ENCODE data around the gene SYT14.
"Not testable (repeated sequence)": the region's sequence is repeated elsewhere in the genome, so short reads cannot be mapped to it uniquely, and the experiment has no call there.

The SYT14 gene

GRCh38 chr1:210129092-210129491 lies 191.1 kb downstream of the SYT14 start:
- FAIRE-seq (no peak), DNase-seq (ENCODE audit: insufficient read length, low spot score) (no peak)
- no peak for TF ChIP-seq POLR2A (IDR thresholded peaks at IDR 0.05; ENCODE audit: low read depth, low read length)

DNA sequence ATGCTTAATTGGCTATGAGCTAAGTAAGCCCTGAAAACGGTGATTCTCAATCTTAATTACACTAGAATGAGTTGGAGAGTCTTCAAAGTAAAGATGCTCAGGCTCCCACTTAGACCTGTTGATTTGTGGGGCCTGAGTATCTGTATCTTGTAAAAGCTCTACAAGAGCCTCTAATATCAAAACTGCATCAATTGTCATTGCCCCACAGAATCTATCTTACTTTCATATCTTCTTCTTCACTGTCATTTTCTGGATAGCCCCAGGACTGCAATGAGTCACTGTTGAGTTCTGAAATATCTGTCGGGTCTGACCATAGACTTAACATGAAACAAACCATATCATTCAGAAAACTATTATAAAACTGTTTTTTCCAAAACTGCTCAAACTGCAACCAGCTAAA lies 191.7 kb downstream of the SYT14 start:
- DNase-seq (ENCODE audit: insufficient read length, low spot score) (no peak), FAIRE-seq (no peak)
- TF ChIP-seq POLR2A (IDR thresholded peaks at IDR 0.05; ENCODE audit: low read depth, low read length), result no peak

GRCh38 chr1:210132582-210132981 lies 194.6 kb downstream of the SYT14 start:
- FAIRE-seq (no peak), DNase-seq (ENCODE audit: insufficient read length, low spot score) (no peak)
- no peak for TF ChIP-seq POLR2A (IDR thresholded peaks at IDR 0.05; ENCODE audit: low read depth, low read length)

- FAIRE-seq (peak; percentile 50), DNase-seq (ENCODE audit: insufficient read length, low spot score) (no peak)
- TF ChIP-seq POLR2A (IDR thresholded peaks at IDR 0.05; ENCODE audit: low read depth, low read length), result no peak
Measured at GRCh38 chr1:210143465-210144062, 205.5 kb downstream of the SYT14 start.

DNA sequence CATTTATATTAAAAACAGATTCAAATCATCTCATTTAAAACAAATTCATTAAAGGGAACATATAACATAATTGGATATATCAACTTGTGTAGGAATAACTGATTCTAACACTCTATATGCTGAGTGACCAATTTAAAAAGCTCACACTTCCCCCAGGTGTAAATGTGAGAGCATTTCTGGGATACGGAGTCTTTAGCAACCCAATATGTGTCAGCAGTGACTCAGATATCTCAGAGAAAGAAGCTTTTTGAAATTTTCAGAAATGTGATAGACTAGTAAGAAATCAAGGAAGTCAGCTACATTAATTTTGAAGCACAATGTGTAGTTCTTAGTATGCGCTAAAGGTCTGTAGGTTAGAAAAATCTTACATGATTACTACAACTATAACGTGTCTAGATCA lies 206.7 kb downstream of the SYT14 start:
- DNase-seq (ENCODE audit: insufficient read length, low spot score) (no peak), FAIRE-seq (no peak)
- TF ChIP-seq POLR2A (IDR thresholded peaks at IDR 0.05; ENCODE audit: low read depth, low read length), result no peak

- FAIRE-seq (no peak), DNase-seq (ENCODE audit: insufficient read length, low spot score) (no peak)
- no peak for TF ChIP-seq POLR2A (IDR thresholded peaks at IDR 0.05; ENCODE audit: low read depth, low read length)
Measured at GRCh38 chr1:210151052-210151672, 213.1 kb downstream of the SYT14 start.

GRCh38 chr1:210159211-210159610 lies 221.2 kb downstream of the SYT14 start:
- TF ChIP-seq POLR2A (IDR thresholded peaks at IDR 0.05; ENCODE audit: low read depth, low read length), result no peak
- FAIRE-seq (no peak), DNase-seq (ENCODE audit: insufficient read length, low spot score) (no peak)

DNA sequence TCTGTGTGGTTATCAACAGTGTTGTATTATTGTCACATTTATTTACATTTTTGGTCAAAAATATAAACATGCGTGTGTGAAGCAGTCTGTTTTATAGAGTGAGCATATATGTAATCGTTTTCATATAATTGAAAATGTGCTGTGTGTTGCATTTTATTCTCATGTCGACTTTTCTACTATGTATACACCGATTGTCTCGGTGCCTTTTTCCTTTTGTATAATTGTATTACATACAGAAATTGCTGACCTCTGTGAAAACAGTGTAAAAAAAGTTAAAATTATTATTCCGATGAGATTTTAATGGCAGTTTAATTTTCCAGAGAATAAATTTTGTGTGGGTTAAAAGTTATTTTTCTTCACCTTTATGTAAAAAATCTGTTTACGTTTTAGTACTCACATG lies 232.2 kb downstream of the SYT14 start:
- no peak for DNase-seq (ENCODE audit: insufficient read length, low spot score)
- no peak for TF ChIP-seq POLR2A (IDR thresholded peaks at IDR 0.05; ENCODE audit: low read depth, low read length)
- no peak for FAIRE-seq

GRCh38 chr1:210174133-210174532 lies 236.1 kb downstream of the SYT14 start:
- TF ChIP-seq POLR2A (IDR thresholded peaks at IDR 0.05; ENCODE audit: low read depth, low read length), result no peak
- no peak for DNase-seq (ENCODE audit: insufficient read length, low spot score)
- no peak for FAIRE-seq

GRCh38 chr1:210185063-210185462 lies 247.0 kb downstream of the SYT14 start:
- no peak for FAIRE-seq
- DNase-seq (ENCODE audit: insufficient read length, low spot score), result no peak
- TF ChIP-seq POLR2A (IDR thresholded peaks at IDR 0.05; ENCODE audit: low read depth, low read length), result no peak

DNA sequence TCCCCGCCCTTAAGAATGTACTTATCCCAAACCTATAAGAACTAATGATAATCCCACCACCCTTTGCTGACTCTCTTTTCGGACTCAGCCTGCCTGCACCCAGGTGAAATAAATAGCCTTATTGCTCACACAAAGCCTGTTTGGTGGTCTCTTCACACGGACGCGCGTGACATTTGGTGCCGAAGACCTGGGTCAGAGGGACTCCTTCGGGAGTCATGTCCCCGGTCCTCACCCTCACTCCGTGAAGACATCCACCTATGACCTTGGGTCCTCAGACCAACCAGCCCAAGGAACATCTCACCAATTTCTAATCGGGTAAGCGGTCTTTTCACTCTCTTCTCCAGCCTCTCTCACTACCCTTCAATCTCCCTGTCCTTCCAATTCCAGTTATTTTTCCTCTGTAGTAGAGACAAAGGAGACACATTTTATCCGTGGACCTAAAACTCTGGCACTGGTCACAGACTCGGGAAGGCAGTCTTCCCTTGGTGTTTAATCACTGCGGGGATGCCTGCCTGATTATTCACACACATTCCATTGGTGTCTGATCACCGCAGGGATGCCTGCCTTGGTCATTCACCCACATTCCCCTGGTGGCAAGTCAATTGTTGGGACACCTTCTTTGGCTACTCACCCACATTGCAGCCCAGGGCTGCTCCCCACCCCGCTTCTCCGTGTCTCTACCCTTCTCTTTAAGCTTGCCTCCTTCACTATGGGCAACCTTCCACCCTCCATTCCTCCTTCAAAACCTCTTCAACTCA lies 250.0 kb downstream of the SYT14 start:
- not testable (repeated sequence) for DNase-seq (ENCODE audit: insufficient read length, low spot score)
- peak; percentile 85 for FAIRE-seq

GRCh38 chr1:210189426-210189825 lies 251.4 kb downstream of the SYT14 start:
- no peak for DNase-seq (ENCODE audit: insufficient read length, low spot score)
- no peak for FAIRE-seq
- TF ChIP-seq POLR2A (IDR thresholded peaks at IDR 0.05; ENCODE audit: low read depth, low read length), result no peak

DNA sequence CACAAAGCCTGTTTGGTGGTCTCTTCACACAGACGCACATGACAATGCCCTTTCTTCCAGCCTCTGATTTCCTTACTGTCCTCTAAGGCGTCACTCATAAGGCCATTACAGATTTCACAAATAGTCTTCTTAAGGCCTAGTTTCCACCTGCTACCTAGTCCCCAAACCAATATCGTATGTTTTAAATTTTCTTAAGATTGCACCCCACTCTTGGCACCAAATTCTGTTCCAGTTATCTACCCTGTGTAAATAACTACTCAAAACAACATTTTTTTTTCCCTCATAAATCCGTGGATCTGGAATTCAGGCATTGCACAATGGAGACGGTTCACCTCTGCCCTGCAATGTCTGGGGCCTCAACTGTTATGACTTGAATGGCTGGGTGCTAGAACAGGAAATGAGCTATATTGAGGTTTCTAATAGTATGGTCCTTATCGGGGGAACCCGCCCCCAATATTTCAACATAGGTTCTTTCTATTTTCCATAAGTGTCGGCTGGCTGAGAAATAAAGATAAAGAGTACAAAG lies 257.7 kb downstream of the SYT14 start:
- TF ChIP-seq POLR2A (IDR thresholded peaks at IDR 0.05; ENCODE audit: low read depth, low read length), result no peak
- no peak for FAIRE-seq
- no peak for DNase-seq (ENCODE audit: insufficient read length, low spot score)

DNA sequence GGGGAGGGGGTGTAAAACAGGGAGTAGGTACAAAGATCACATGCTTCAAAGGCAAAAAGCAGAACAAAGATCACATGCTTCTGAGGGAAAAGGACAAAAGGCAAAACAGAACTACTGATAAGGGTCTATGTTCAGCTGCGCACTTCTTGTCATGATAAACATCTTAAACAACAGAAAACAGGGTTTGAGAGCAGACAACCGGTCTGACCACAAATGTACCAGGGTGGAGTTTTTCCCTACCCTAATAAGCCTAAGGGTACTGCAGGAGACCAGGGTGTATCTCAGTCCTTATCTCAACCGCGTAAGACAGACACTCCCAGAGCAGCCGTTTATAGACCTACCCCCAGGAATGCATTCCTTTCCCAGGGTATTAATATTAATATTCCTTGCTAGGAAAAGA lies 258.2 kb downstream of the SYT14 start:
- DNase-seq (ENCODE audit: insufficient read length, low spot score); FAIRE-seq: not testable (repeated sequence)

- no peak for TF ChIP-seq POLR2A (IDR thresholded peaks at IDR 0.05; ENCODE audit: low read depth, low read length)
- DNase-seq (ENCODE audit: insufficient read length, low spot score) (no peak), FAIRE-seq (no peak)
Measured at GRCh38 chr1:210198840-210199239, 260.8 kb downstream of the SYT14 start.

All from H54 (cell line).